Fibroblast of skin of right biceps (primary cell): ENCODE results near the gene PCDH10.

ENCODE experiments used
- DNase-seq: peaks from one replicate; pipeline ENCODE4 v3.0.0-alpha.2; 2013

PCDH10 gene

DNA sequence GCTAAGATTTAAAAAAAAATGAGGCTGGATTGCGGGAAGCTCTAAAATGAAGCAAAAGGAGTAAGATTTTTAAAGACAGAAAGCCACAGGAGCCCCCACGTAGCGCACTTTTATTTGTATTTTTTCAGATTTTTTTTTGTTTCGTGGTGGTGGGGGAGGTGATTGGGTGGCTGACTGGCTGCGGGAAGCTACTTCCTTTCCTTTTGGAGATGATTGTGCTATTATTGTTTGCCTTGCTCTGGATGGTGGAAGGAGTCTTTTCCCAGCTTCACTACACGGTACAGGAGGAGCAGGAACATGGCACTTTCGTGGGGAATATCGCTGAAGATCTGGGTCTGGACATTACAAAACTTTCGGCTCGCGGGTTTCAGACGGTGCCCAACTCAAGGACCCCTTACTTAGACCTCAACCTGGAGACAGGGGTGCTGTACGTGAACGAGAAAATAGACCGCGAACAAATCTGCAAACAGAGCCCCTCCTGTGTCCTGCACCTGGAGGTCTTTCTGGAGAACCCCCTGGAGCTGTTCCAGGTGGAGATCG, 908 bp downstream of the PCDH10 start:
- DNase-seq = no peak

DNA sequence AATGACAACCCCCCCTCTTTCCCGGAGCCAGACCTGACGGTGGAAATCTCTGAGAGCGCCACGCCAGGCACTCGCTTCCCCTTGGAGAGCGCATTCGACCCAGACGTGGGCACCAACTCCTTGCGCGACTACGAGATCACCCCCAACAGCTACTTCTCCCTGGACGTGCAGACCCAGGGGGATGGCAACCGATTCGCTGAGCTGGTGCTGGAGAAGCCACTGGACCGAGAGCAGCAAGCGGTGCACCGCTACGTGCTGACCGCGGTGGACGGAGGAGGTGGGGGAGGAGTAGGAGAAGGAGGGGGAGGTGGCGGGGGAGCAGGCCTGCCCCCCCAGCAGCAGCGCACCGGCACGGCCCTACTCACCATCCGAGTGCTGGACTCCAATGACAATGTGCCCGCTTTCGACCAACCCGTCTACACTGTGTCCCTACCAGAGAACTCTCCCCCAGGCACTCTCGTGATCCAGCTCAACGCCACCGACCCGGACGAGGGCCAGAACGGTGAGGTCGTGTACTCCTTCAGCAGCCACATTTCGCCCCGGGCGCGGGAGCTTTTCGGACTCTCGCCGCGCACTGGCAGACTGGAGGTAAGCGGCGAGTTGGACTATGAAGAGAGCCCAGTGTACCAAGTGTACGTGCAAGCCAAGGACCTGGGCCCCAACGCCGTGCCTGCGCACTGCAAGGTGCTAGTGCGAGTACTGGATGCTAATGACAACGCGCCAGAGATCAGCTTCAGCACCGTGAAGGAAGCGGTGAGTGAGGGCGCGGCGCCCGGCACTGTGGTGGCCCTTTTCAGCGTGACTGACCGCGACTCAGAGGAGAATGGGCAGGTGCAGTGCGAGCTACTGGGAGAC, 1.6 kb downstream of the PCDH10 start:
- DNase-seq = no peak

DNA sequence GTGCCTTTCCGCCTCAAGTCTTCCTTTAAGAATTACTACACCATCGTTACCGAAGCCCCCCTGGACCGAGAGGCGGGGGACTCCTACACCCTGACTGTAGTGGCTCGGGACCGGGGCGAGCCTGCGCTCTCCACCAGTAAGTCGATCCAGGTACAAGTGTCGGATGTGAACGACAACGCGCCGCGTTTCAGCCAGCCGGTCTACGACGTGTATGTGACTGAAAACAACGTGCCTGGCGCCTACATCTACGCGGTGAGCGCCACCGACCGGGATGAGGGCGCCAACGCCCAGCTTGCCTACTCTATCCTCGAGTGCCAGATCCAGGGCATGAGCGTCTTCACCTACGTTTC, 2.2 kb downstream of the PCDH10 start:
- no peak for DNase-seq

DNA sequence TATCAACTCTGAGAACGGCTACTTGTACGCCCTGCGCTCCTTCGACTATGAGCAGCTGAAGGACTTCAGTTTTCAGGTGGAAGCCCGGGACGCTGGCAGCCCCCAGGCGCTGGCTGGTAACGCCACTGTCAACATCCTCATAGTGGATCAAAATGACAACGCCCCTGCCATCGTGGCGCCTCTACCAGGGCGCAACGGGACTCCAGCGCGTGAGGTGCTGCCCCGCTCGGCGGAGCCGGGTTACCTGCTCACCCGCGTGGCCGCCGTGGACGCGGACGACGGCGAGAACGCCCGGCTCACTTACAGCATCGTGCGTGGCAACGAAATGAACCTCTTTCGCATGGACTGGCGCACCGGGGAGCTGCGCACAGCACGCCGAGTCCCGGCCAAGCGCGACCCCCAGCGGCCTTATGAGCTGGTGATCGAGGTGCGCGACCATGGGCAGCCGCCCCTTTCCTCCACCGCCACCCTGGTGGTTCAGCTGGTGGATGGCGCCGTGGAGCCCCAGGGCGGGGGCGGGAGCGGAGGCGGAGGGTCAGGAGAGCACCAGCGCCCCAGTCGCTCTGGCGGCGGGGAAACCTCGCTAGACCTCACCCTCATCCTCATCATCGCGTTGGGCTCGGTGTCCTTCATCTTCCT, 2.7 kb downstream of the PCDH10 start:
- no peak for DNase-seq

DNA sequence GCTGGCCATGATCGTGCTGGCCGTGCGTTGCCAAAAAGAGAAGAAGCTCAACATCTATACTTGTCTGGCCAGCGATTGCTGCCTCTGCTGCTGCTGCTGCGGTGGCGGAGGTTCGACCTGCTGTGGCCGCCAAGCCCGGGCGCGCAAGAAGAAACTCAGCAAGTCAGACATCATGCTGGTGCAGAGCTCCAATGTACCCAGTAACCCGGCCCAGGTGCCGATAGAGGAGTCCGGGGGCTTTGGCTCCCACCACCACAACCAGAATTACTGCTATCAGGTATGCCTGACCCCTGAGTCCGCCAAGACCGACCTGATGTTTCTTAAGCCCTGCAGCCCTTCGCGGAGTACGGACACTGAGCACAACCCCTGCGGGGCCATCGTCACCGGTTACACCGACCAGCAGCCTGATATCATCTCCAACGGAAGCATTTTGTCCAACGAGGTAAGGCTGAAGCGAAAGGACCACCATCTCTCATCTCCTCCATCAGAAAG, 3.3 kb downstream of the PCDH10 start:
- DNase-seq = no peak

GRCh38 chr4:133152831-133153481, 3.9 kb downstream of the PCDH10 start:
- DNase-seq = no peak

DNA sequence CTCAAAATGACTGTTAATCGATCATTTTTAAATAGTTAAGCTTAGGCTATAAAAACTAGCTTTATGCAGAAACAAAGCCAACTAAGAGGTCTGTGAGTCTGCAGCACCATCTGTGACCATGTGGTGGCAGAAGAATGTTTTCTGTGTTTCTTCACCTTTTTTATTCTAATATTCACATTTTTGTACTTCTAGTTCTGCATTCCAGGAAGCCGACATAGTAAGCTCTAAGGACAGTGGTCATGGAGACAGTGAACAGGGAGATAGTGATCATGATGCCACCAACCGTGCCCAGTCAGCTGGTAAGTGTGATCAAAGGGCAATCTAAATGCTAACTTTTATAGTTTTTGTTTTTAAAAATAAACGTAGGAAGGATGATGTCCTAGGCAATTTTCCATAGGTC, 5.6 kb downstream of the PCDH10 start:
- peak; percentile 46 for DNase-seq

DNA sequence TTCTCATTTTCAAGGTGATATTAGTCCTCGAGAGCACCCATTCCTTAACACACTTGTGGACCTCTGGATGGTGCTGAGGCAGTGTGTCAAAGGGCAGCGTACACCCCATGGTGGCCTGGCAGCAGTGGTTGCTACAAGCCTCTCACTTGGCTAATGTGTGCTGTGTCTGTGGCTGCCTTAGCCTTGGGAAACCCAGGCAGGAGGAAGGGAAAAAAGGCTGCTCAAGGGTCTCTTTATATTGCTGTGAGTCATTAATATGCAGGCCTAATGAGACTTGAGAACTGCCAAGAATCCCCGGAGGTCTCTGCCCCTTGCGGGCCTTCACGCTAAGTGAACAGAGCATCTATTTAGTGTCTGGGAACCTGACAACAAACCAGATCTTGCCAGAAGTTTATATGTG, 7.0 kb downstream of the PCDH10 start:
- DNase-seq = no peak

- DNase-seq = no peak
Observed at GRCh38 chr4:133156556-133156955, 7.5 kb downstream of the PCDH10 start.

- DNase-seq = no peak
Observed at GRCh38 chr4:133157460-133158160, 8.5 kb downstream of the PCDH10 start.

DNA sequence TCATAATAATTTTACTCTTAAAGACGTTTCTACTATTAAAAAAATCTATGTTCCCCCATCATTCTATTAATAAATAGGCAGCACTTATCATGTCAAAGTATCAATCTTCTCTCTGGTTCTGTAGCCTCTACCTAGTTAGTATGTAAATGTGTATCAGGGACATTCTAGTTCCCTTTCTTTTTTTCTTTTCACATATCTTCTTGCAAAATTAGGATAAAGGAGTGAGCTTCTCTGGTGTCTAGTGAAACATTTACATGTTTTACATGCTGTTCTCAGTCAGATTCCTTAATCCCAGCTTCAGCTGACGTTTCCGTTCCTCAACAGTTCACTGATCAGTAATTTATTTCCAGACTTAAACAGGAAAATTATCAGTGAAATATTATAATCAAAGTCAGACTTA, 11.8 kb downstream of the PCDH10 start:
- DNase-seq = no peak

DNA sequence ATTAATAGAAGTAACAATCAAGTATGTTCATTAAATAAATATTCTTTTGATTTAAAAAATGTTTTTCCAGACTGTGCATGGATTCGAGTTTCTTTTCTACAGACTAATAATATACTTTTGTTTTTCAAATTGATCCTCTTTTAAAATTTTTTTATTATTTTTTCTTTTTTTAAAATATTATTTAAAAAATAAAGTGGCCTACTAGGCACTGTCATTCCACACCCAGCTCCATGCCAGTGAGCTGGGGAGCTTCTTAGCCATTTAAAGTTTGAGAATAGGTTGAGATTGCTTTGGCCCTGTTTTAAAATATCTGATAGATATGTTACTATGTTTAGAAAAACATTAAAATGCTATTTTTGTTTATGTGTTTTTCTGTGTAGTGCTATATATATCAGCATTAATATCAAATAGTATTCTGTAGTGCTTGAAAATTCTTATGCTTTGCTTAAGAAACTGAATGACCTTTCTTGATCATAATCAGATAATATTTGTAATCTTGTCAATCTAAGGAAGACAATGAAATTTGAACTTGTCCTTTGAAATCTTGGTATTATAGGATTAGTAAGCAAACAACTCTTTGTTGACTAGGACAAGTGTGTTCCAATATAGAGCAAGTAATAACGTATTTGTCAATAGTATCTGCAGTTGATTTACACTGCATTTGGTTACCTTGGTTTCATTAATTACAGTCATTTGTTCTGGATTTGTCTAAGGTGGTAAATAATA, 12.6 kb downstream of the PCDH10 start:
- DNase-seq = no peak

DNA sequence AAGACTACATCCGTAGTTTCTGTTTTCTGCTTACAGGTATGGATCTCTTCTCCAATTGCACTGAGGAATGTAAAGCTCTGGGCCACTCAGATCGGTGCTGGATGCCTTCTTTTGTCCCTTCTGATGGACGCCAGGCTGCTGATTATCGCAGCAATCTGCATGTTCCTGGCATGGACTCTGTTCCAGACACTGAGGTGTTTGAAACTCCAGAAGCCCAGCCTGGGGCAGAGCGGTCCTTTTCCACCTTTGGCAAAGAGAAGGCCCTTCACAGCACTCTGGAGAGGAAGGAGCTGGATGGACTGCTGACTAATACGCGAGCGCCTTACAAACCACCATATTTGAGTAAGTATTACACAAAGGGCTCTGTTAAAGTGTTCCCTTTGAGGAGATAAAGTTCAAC, 13.8 kb downstream of the PCDH10 start:
- no peak for DNase-seq

- peak; percentile 26 for DNase-seq
Observed at GRCh38 chr4:133178956-133179355, 29.9 kb downstream of the PCDH10 start.

DNA sequence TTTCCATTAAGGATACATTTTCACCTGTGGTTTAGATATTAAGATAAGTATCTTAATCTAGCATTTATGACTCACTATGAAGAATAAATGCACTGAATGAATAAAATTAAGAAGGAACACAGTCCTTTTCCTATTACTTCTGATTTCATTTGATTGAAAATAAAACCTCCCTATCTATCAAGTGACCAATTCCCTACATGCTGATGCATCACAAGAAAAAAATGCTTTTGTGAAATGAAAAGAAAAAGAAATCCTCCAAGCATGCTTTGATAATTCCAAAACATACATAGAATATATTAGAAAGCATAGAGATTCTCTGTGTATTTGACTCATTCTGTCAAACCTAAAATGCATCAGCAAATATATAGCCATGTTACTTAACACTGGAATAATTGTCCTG, 37.1 kb downstream of the PCDH10 start:
- no peak for DNase-seq

DNA sequence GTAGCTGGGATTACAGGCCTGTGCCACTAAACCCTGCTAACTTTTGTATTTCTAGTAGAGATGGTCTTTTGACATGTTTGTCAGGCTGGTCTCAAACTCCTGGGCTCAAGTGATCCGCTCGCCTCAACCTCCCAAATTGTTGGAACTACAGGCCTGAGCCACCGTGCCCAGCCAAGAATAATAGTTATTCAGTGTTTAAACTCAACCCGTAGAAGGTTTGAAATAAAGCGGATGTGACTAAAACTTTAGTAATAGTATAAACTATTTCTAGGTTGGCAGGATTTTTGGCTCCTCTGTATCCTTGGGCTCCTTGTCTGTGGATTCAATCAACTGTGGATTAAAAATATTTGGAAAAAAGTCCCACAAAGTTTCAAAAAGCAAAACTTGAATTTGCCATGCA, 37.8 kb downstream of the PCDH10 start:
- DNase-seq = no peak

DNA sequence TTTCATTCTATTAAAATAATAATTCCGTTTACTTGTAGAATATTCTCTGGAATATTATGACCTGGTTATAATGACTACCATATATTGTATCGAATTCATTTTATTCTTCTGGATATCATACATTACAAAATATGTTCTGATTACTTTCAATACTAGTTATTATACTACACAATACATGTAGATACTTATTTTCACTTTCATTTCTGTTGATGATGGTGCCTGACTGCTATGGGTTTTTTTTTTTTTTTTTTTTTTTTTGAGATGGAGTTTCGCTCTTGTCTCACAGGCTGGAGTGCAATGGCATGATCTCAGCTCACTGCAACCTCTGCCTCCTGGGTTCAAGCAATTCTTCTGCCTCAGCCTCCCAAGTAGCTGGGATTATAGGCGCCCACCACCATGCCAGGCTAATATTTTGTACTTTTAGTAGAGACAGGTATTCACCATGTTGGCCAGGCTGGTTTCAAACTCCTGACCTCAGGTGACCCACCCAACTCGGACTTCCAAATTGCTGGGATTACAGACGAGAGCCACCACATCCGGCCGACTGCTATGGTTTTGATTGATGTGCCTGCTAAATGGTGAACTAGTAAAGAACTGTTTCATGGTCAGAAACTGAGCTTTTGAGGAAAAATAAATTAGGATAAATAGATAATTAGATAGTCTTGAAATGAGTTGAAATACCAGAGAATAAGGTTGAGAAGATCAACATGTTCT, 39.5 kb downstream of the PCDH10 start:
- DNase-seq = no peak

GRCh38 chr4:133189147-133189517, 40.0 kb downstream of the PCDH10 start:
- DNase-seq = no peak

DNA sequence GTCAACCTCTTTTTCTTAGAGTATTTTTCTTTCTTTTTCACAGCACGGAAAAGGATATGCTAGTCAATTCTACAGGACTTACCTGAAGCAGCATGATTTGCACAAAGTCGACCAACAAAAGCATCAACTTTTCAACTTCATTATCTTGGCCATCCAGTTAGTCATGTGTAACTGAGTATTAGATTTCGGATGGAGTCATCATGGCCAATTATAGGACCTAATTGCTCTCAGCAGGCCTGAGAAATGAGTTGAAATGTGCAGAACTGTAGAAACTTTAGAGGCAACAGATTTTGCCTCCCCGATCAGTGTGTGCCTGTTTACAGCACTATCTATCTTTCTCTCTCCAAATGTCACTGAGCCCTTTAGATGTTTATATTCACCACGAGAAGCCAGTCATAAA, 41.0 kb downstream of the PCDH10 start:
- no peak for DNase-seq

GRCh38 chr4:133208694-133209285, 59.7 kb downstream of the PCDH10 start:
- no peak for DNase-seq

GRCh38 chr4:133233922-133234321, 84.8 kb downstream of the PCDH10 start:
- DNase-seq = no peak
